ENCODE measurements around the gene BCLAF1.

The BCLAF1 gene

GRCh38 chr6:136303516-136303915 lies 13.9 kb upstream of the BCLAF1 start:
- no peak overlapping the region for H3K4me3 ChIP-seq (ENCODE audit: low read depth, low read length)
- TF ChIP-seq, protein P1, sequence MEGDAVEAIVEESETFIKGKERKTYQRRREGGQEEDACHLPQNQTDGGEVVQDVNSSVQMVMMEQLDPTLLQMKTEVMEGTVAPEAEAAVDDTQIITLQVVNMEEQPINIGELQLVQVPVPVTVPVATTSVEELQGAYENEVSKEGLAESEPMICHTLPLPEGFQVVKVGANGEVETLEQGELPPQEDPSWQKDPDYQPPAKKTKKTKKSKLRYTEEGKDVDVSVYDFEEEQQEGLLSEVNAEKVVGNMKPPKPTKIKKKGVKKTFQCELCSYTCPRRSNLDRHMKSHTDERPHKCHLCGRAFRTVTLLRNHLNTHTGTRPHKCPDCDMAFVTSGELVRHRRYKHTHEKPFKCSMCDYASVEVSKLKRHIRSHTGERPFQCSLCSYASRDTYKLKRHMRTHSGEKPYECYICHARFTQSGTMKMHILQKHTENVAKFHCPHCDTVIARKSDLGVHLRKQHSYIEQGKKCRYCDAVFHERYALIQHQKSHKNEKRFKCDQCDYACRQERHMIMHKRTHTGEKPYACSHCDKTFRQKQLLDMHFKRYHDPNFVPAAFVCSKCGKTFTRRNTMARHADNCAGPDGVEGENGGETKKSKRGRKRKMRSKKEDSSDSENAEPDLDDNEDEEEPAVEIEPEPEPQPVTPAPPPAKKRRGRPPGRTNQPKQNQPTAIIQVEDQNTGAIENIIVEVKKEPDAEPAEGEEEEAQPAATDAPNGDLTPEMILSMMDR (IDR thresholded peaks at IDR 0.05; ENCODE audit: control insufficient read depth, extremely low read depth, insufficient read depth): no peak
- DNase-seq (ENCODE audit: low read depth): no peak

DNA sequence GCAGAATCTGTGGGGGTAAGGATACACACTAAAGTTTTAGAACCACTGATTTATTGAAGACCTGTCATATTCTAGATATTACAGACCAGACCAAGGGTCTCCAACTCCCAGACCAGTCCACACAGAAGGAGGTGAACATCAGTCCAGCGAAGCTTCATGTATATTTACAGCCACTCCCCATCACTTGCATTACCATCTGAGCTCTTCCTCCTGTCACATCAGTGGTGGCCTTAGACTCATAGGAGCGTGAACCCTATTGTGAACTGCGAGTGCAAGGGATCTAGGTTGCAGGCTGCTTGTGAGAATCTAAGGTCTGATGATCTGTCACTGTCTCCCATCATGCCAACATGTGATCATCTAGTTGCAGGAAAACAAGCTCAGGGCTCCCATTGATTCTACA lies 5.0 kb upstream of the BCLAF1 start:
- TF ChIP-seq, protein P1 (IDR thresholded peaks at IDR 0.05; ENCODE audit: control insufficient read depth, extremely low read depth, insufficient read depth): no peak
- no peak overlapping the region for H3K4me3 ChIP-seq (ENCODE audit: low read depth, low read length)
- DNase-seq (ENCODE audit: low read depth): no peak

GRCh38 chr6:136290410-136291010 lies 864 bp upstream of the BCLAF1 start:
- peak overlapping the region; percentile 68 for H3K4me3 ChIP-seq (ENCODE audit: low read depth, low read length)
- TF ChIP-seq, protein P1 (IDR thresholded peaks at IDR 0.05; ENCODE audit: control insufficient read depth, extremely low read depth, insufficient read depth): no peak
- DNase-seq (ENCODE audit: low read depth): peak; percentile 80

- TF ChIP-seq, protein P1 (IDR thresholded peaks at IDR 0.05; ENCODE audit: control insufficient read depth, extremely low read depth, insufficient read depth): no peak
- peak; percentile 52 for DNase-seq (ENCODE audit: low read depth)
- H3K4me3 ChIP-seq (ENCODE audit: low read depth, low read length): peak overlapping the region; percentile 68
Observed at GRCh38 chr6:136289327-136289578, 393 bp downstream of the BCLAF1 start.

DNA sequence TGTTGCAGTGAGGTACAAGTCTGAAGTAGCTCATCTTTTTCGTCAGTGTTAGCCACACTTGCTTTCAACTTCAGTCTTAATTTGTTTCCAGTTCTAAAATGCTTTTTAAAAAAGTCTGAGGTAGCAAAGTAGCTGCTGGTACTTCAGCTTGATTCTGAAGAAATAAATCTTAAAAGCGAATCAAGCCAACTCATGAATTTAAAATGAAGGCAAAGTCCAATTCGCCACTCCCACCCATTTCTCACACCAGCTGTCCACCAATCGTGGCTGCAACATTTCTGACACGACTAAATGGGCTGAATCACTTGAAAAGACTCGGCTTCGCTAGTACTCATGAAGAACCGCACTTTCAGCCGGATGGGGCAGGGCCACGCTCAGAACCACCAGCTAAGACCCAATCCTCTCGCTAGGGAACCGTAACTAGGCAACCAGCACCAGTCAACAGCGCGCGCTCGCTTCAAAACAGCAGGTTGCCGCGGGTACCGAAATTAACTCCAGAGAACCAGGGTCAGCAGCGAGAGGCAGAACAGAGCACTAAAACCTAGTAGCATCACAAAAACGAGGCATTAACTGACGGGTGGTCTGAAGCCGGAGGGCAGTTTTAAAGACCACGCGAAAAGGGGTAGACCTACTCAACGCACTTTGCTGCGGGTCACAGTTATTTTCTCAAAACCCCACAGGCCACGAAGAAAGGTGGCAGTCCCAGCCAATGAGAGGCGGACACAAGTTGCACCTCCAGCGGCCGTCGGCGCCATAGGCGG lies 900 bp downstream of the BCLAF1 start:
- H3K4me3 ChIP-seq (ENCODE audit: low read depth, low read length): peak overlapping the region; percentile 68
- TF ChIP-seq, protein P1 (IDR thresholded peaks at IDR 0.05; ENCODE audit: control insufficient read depth, extremely low read depth, insufficient read depth): no peak
- peak; percentile 61 for DNase-seq (ENCODE audit: low read depth)

GRCh38 chr6:136284909-136285308 lies 4.7 kb downstream of the BCLAF1 start:
- peak overlapping the region; percentile 8; the same call in 1 of the 2 replicates for H3K4me3 ChIP-seq (ENCODE audit: low read depth, low read length)
- TF ChIP-seq, protein P1 (IDR thresholded peaks at IDR 0.05; ENCODE audit: control insufficient read depth, extremely low read depth, insufficient read depth): no peak
- no peak for DNase-seq (ENCODE audit: low read depth)

- DNase-seq (ENCODE audit: low read depth): no peak
- TF ChIP-seq, protein P1 (IDR thresholded peaks at IDR 0.05; ENCODE audit: control insufficient read depth, extremely low read depth, insufficient read depth): no peak
- H3K4me3 ChIP-seq (ENCODE audit: low read depth, low read length): no peak overlapping the region
Observed at GRCh38 chr6:136282906-136283305, 6.7 kb downstream of the BCLAF1 start.

All from LNCaP clone FGC (cell line).